ENCODE results near the gene CCER1.

CCER1 gene

DNA sequence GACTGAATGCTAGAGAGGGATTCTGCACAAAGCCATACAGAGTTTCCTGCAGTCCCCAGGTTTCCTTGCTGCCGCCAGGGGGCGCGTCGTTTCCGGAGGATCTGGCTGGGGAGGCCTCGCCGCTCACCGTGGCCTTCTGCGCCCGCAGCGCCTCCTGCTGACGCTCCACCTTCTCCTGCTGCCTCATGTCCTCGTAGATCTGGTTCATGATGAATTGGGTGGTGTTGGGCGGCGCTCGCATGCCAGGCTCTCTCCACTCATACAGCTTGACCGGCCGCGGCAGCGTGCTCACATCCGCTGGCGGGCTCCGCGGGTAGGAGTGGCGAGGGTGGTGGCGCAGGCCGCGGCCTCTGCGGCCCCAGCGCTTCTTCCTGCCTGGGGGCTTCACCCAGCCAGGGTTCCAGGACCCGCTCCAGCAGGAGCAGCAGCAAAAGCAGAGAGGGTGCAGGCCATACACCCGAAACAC, 987 bp downstream of the CCER1 start:
- Mint-ChIP-seq H3K27me3 (peaks cover 4% of the 10 kb centered on the region), H3K36me3 (ENCODE audit: low read depth) (no peaks in the 10 kb centered on the region), H3K9me3 (no peaks in the 10 kb centered on the region), H3K27ac (no peak overlapping the region), H3K4me1 (ENCODE audit: low read depth) (no peaks in the 10 kb centered on the region), H3K4me3 (no peak overlapping the region)

GRCh38 chr12:90951432-90952105, 3.4 kb downstream of the CCER1 start:
- no peaks in the 10 kb centered on the region for H3K4me1 Mint-ChIP-seq (ENCODE audit: low read depth)
- no peak overlapping the region for H3K4me3 Mint-ChIP-seq
- H3K36me3 Mint-ChIP-seq (ENCODE audit: low read depth), result no peaks in the 10 kb centered on the region
- H3K27ac Mint-ChIP-seq, result no peak overlapping the region
- no peaks in the 10 kb centered on the region for H3K9me3 Mint-ChIP-seq
- peaks cover 4% of the 10 kb centered on the region for H3K27me3 Mint-ChIP-seq

GRCh38 chr12:90947869-90948268, 7.1 kb downstream of the CCER1 start:
- Mint-ChIP-seq H3K27ac (no peak overlapping the region), H3K27me3 (no peaks in the 10 kb centered on the region), H3K4me1 (ENCODE audit: low read depth) (no peaks in the 10 kb centered on the region), H3K36me3 (ENCODE audit: low read depth) (no peaks in the 10 kb centered on the region), H3K9me3 (no peaks in the 10 kb centered on the region), H3K4me3 (no peak overlapping the region)

GRCh38 chr12:90945070-90945649, 9.8 kb downstream of the CCER1 start:
- H3K27ac Mint-ChIP-seq, result no peak overlapping the region
- no peaks in the 10 kb centered on the region for H3K4me1 Mint-ChIP-seq (ENCODE audit: low read depth)
- peaks cover 3% of the 10 kb centered on the region for H3K27me3 Mint-ChIP-seq
- H3K9me3 Mint-ChIP-seq, result no peaks in the 10 kb centered on the region
- no peak overlapping the region for H3K4me3 Mint-ChIP-seq
- H3K36me3 Mint-ChIP-seq (ENCODE audit: low read depth), result no peaks in the 10 kb centered on the region

- no peaks in the 10 kb centered on the region for H3K9me3 Mint-ChIP-seq
- H3K4me1 Mint-ChIP-seq (ENCODE audit: low read depth), result no peaks in the 10 kb centered on the region
- no peak overlapping the region for H3K4me3 Mint-ChIP-seq
- H3K36me3 Mint-ChIP-seq (ENCODE audit: low read depth), result no peaks in the 10 kb centered on the region
- peaks cover 19% of the 10 kb centered on the region for H3K27me3 Mint-ChIP-seq
- no peak overlapping the region for H3K27ac Mint-ChIP-seq
Measured at GRCh38 chr12:90943255-90943654, 11.7 kb downstream of the CCER1 start.

DNA sequence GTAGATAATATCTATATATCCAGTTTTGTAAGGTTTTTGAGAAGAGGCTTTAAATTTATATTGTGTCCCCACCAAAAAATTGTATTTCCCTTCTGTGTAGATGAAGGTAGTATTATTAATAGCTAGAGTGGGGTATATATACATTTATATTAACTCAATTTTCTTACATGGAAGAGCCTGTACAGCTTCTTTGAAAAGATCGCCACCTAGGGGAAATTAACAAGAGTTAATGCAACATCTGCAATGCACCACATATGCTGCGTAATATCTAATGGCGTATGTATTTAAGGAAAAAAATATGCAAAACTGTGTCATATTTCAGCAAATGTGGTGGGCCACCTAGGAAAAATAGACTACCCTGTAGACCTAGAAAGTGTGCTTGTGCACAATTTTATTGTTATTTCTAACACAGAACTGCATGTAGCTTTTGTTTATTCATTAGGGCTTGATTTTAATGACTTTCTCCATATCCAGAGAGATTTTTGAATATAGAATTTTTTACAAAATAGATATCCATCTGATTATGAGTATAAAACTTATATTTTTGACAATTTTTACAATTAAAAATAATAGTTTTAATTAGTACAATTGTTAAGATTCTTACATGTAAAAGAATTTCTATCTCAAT, 14.0 kb downstream of the CCER1 start:
- H3K27ac Mint-ChIP-seq, result no peak overlapping the region
- no peak overlapping the region for H3K4me3 Mint-ChIP-seq
- H3K36me3 Mint-ChIP-seq (ENCODE audit: low read depth), result no peaks in the 10 kb centered on the region
- H3K27me3 Mint-ChIP-seq, result peaks cover 21% of the 10 kb centered on the region
- H3K9me3 Mint-ChIP-seq, result no peaks in the 10 kb centered on the region
- H3K4me1 Mint-ChIP-seq (ENCODE audit: low read depth), result no peaks in the 10 kb centered on the region

DNA sequence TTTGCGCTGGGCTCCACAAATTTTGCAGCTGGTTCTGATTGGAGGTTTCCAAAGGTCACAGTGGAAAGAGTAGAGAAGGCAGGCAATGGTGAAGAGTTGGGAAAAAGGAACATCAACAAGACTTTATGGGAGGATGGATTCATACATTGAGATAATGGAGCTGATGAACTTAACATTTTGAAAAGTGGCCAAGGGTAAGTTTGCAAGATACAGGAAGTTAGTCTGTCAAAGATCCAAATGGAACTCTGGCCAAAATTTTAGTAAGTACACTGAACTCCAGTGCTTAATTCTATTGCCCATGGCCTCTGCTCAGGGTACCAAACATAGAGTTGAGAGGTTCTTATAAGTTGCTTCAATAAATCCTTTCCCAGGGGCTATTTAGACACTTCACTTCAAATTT, 15.6 kb downstream of the CCER1 start:
- Mint-ChIP-seq H3K36me3 (ENCODE audit: low read depth) (no peaks in the 10 kb centered on the region), H3K4me1 (ENCODE audit: low read depth) (no peaks in the 10 kb centered on the region), H3K27me3 (peaks cover 21% of the 10 kb centered on the region), H3K9me3 (no peaks in the 10 kb centered on the region), H3K27ac (no peak overlapping the region), H3K4me3 (no peak overlapping the region)

DNA sequence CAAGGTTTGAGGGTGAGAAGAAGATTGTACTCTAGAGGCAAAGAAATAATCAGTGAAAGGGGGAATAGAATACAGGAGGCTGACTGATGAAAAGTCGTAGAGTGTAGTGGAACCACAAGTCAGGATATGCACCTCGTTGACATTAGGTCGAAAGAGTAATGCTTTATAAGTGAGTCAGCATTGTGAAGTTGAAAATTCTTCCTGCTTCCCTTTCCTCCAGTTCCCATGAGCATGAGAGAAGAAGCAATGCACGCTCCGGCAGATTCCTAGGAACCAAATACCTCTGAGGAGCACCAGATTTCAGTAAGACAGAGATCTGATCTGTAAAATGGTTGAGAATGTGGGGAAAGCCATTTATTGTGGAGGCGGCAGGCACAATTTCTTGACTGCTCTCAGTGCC, 16.5 kb downstream of the CCER1 start:
- Mint-ChIP-seq H3K4me3 (no peak overlapping the region), H3K27ac (no peak overlapping the region), H3K27me3 (peaks cover 21% of the 10 kb centered on the region), H3K36me3 (ENCODE audit: low read depth) (no peaks in the 10 kb centered on the region), H3K9me3 (no peaks in the 10 kb centered on the region), H3K4me1 (ENCODE audit: low read depth) (no peaks in the 10 kb centered on the region)

DNA sequence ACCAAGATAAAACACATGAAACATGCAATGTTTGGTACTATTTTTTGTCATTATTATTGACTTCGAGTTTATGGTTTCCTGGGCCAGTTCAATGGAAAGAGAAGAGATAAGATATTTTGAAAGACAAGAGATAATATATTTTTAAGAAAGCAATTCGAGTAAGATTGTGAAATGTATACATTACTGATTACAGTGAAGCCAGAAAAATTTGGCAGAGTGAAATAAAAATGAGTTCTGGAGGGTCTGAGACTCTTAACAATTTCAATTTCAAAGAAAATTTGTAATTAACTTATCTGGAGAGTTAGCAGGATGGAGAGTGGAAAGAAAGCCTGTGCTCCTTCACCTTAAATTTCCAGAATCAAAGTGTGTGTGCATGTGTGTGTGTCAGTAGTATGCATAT, 17.3 kb downstream of the CCER1 start:
- H3K4me3 Mint-ChIP-seq, result no peak overlapping the region
- H3K9me3 Mint-ChIP-seq, result no peaks in the 10 kb centered on the region
- H3K4me1 Mint-ChIP-seq (ENCODE audit: low read depth), result no peaks in the 10 kb centered on the region
- no peaks in the 10 kb centered on the region for H3K36me3 Mint-ChIP-seq (ENCODE audit: low read depth)
- no peak overlapping the region for H3K27ac Mint-ChIP-seq
- peaks cover 21% of the 10 kb centered on the region for H3K27me3 Mint-ChIP-seq

GRCh38 chr12:90936230-90937005, 18.6 kb downstream of the CCER1 start:
- peaks cover 18% of the 10 kb centered on the region for H3K27me3 Mint-ChIP-seq
- H3K4me1 Mint-ChIP-seq (ENCODE audit: low read depth), result no peaks in the 10 kb centered on the region
- no peak overlapping the region for H3K4me3 Mint-ChIP-seq
- H3K9me3 Mint-ChIP-seq, result no peaks in the 10 kb centered on the region
- no peaks in the 10 kb centered on the region for H3K36me3 Mint-ChIP-seq (ENCODE audit: low read depth)
- H3K27ac Mint-ChIP-seq, result no peak overlapping the region

GRCh38 chr12:90925562-90925961, 29.4 kb downstream of the CCER1 start:
- H3K27me3 Mint-ChIP-seq, result no peaks in the 10 kb centered on the region
- no peaks in the 10 kb centered on the region for H3K4me1 Mint-ChIP-seq (ENCODE audit: low read depth)
- no peaks in the 10 kb centered on the region for H3K36me3 Mint-ChIP-seq (ENCODE audit: low read depth)
- no peak overlapping the region for H3K27ac Mint-ChIP-seq
- H3K9me3 Mint-ChIP-seq, result peaks cover 18% of the 10 kb centered on the region
- H3K4me3 Mint-ChIP-seq, result no peak overlapping the region

GRCh38 chr12:90924406-90924805, 30.6 kb downstream of the CCER1 start:
- H3K4me1 Mint-ChIP-seq (ENCODE audit: low read depth), result no peaks in the 10 kb centered on the region
- no peak overlapping the region for H3K4me3 Mint-ChIP-seq
- peaks cover 11% of the 10 kb centered on the region for H3K9me3 Mint-ChIP-seq
- H3K36me3 Mint-ChIP-seq (ENCODE audit: low read depth), result no peaks in the 10 kb centered on the region
- H3K27ac Mint-ChIP-seq, result no peak overlapping the region
- no peaks in the 10 kb centered on the region for H3K27me3 Mint-ChIP-seq

- peaks cover 5% of the 10 kb centered on the region for H3K9me3 Mint-ChIP-seq
- no peak overlapping the region for H3K27ac Mint-ChIP-seq
- H3K4me1 Mint-ChIP-seq (ENCODE audit: low read depth), result no peaks in the 10 kb centered on the region
- no peaks in the 10 kb centered on the region for H3K27me3 Mint-ChIP-seq
- no peaks in the 10 kb centered on the region for H3K36me3 Mint-ChIP-seq (ENCODE audit: low read depth)
- H3K4me3 Mint-ChIP-seq, result no peak overlapping the region
Measured at GRCh38 chr12:90922145-90922627, 32.8 kb downstream of the CCER1 start.

DNA sequence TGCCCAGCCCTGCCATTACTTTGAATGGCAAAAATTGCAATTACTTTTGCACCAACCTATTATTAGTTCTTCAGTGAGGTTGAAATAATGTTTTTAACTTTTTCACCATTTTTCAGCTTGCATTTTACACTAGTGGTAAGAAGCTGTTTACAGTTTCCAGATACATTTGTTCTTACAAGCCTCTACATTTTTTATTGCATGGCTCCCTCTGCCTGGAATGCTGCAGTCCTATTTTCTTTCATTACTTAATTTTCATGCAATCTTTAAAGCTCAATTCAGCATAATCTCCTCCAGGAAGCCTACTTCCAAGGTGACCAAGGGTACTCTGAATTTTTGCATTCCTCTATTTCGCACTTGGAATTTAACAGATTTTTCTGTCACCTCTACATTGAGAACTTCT, 33.4 kb downstream of the CCER1 start:
- H3K27ac Mint-ChIP-seq, result no peak overlapping the region
- H3K9me3 Mint-ChIP-seq, result peaks cover 1% of the 10 kb centered on the region
- H3K4me3 Mint-ChIP-seq, result no peak overlapping the region
- no peaks in the 10 kb centered on the region for H3K36me3 Mint-ChIP-seq (ENCODE audit: low read depth)
- no peaks in the 10 kb centered on the region for H3K4me1 Mint-ChIP-seq (ENCODE audit: low read depth)
- no peaks in the 10 kb centered on the region for H3K27me3 Mint-ChIP-seq

DNA sequence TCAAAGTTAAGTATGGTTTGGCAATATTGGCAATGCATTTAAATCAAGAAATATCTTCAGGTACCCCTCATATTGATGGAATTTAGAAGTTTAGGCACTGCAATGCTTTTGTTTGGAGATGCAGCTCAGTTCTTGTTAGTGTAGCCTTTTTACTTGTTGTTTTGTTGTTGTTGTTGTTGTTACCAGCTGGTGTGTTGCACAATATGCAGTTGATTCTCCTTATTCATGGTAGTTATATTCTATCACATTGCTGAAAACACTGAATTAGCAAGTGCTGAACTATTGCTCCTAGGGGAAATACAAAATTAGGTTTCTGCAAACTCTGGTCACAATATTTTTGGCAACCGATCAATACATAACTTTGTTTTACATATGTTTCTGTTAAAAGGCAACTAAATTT, 34.8 kb downstream of the CCER1 start:
- Mint-ChIP-seq H3K36me3 (ENCODE audit: low read depth) (no peaks in the 10 kb centered on the region), H3K27ac (no peak overlapping the region), H3K4me3 (no peak overlapping the region), H3K9me3 (no peaks in the 10 kb centered on the region), H3K27me3 (no peaks in the 10 kb centered on the region), H3K4me1 (ENCODE audit: low read depth) (no peaks in the 10 kb centered on the region)
